CD4-positive, alpha-beta T cell treated with Interleukin-21 for 1 hour (primary cell): ENCODE results near the gene MLH3.
A peak's percentile ranks its signal among the peaks of the same experiment; 100 is the strongest.

ENCODE experiments used
- DNase-seq: peaks from one replicate; pipeline ENCODE4 v3.0.0-alpha.2; 2020

MLH3 gene

GRCh38 chr14:75064205-75064567, 12.9 kb upstream of the MLH3 start:
- no peak for DNase-seq

GRCh38 chr14:75063491-75064204, 12.4 kb upstream of the MLH3 start, which contains the start of gene ACYP1:
Gene ACYP1 (minus strand): TSS chr14:75064024. CDS start chr14:75063553, 471 bp downstream.
- DNase-seq = peak; percentile 92

DNA sequence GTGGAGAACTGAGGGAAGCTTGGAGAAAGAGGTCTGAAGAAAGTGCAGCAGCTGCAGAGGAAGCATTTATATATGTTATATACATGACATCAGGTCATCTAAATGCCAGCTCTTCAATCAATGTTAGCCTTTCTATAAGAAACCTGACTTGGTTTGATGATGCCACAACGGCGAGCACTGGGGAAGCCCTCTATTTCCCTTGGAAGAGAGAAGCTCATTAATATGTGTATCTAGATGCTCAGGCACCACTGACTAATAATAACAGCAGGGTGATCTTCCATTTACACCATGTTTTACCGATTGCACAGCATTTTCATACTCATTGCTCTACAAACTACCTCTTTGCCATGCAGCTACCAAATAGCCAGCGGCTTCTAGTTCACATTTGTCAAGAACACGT, 11.7 kb upstream of the MLH3 start:
- no peak for DNase-seq

- DNase-seq = no peak
Observed at GRCh38 chr14:75060420-75060819, 9.2 kb upstream of the MLH3 start.

GRCh38 chr14:75059642-75060041, 8.4 kb upstream of the MLH3 start:
- no peak for DNase-seq

DNA sequence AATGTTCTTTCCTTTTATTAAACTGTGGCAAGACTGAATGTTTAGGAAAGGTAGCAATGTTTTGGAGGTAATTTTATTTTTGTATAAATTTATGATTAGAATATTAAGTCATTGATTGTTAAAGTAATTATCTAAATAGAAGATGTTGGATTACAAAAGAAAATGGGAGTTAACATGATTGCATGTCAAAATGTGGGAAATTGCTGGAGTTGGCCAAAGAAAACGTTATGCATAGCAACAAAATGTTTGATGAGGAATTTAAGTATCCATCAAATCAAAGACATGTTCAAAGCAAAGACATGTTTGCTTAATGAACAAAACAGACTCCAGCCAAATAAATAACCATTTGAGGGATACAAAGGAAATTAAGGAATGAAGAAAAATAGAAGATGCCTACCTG, 3.2 kb upstream of the MLH3 start:
- DNase-seq = no peak

- DNase-seq = no peak
Observed at GRCh38 chr14:75053396-75054291, 2.4 kb upstream of the MLH3 start.

GRCh38 chr14:75051556-75051899, 261 bp upstream of the MLH3 start:
- no peak for DNase-seq

DNA sequence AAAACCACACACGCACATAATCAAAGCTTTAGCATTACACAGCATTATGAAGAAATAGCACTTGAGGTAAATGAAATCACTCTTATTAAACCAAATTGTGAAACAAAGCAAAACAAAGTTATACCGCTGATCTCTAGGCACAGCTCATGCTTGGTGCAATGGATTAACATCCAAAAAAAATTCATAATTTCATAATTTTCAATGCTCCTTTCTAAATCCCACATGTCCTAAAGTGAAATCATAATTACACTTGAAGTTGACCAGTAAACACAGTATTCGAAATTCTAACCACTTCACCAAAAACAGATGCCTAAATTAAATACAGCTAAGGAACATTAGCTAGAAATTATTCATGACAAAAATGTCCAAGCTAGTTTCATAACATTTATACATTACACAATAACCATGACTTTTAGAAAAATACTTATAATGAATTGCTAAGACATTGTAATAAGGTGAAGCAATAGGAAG, 1.5 kb downstream of the MLH3 start:
- DNase-seq = no peak

DNA sequence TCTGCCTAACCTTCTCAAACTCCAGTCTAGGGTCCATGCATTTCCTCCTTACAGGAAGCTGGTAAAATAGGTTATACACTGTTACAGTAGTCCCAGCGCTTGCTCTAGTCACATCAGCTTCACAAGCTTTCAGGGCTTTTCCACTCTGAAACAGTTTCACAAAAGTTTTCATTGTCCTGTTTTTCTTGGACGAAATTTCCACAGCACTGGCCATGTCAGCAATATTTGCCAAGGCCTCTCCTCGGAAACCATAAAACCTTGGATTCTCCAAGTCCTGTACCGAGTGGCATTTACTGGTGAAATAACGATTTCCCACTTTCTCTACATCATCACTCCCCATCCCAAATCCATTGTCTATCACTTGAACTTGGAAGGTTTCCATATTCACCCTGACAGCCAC, 2.1 kb downstream of the MLH3 start:
- no peak for DNase-seq

DNA sequence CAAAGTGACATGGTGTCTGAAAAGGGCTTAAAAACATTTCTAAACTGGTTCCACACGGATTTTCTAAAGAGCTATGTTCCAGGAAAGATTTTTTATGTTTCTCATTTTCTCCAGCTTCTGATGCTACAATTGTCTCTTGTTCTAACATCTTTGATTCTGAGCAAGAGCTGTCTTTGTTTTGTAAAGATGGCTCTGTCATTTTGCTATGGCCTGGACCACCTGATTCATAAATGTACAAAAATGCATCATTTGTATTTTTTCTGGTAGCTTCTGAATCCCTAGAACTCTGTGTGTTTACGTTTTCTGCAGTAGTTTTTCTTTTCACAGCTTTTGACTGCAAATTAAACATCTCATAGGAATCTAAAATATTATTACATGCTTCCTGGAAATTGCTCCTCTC, 3.2 kb downstream of the MLH3 start:
- no peak for DNase-seq

DNA sequence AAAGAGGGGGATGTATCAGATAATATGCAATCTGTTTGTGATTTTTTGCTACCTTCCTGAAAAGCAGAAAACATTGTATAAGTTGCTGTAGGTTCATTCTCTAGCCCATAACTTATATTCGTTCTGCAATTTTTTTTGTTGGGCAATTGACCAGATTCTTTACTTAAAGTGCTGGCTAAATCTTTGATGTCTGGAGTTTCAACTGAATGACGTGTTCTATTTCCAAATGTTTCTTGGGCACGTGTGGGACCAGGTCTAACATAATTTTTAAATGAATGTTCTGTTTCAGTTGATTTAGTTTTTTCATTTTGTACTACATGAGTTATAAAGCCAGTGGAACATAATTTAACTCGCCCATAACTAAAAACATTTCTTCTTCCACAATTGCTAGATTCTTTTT, 3.8 kb downstream of the MLH3 start:
- DNase-seq = no peak

DNA sequence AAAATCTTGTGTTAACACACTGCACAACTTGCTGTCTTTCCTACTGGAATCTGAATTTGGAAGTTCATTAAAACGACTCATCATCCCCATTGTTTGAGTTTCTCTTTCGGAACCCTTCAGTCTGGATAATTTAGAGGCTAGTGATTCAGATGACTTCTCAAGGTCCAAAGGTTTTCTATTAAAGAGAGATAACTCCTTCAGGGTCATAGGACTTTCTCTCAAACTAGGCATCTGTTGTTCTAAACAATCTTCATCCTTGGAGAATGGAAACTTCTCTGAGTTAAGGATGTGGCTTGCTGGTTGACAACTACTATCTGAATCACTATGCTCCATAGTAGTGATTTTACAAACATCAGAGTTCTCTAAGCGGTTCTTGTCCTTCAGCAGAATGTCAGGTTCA, 4.4 kb downstream of the MLH3 start:
- no peak for DNase-seq

GRCh38 chr14:75046275-75046674, 5.0 kb downstream of the MLH3 start:
- DNase-seq = no peak

DNA sequence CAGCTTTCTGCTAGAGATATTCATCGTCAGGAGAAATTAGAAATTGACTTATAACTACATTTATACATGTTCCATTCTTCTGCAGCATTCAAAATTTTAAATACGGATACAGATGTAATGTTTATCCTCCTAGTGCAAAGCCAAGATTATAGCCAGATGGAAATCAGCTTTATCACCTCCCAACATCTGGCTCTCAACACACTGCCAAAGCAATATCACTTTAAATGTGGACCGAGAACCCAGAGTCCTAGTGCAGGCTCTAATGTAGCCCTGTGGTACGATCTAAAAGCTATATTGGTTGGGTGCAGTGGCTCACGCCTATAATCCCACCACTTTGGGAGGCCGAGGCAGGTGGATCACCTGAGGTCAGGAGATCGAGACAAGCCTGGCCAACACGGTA, 6.5 kb downstream of the MLH3 start:
- DNase-seq = no peak

- no peak for DNase-seq
Observed at GRCh38 chr14:75044322-75044721, 6.9 kb downstream of the MLH3 start.

DNA sequence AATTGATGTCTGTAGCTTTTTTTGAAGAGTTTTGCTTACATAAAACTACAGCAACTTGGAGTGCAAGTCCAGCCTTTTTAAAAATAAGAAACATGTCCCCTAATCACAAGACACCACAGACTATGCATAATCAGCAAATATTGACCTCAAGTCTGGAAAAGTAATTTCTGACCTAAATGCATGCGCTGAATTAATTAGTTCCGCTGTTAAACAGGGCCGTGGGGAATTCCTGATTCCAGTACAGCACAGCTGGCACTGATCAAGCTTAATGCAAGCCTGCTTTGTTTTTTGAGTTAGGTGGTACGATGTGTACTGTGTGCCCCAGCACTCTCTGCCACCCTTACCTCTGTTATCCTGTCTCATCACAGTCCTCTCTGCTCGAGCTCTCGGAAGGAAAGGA, 9.2 kb downstream of the MLH3 start:
- no peak for DNase-seq

DNA sequence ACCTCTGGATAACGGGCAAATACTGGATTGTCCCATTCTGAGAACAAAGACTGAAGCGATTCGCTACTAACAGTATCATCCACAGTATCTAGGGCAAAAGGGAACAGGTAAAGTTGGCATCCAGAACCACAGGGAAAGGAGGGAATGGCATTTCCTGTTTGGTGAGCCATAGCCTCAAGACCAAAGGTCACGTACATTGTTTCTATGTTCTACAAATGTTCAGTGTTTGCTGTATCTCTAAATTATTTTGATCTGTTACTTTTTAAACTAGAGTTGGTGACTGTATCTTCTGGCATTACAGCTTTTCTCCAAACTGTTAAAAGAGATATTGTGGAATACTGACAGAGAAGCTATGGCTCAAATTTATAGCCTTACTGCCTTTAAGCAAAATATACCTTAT, 9.7 kb downstream of the MLH3 start:
- DNase-seq = no peak

DNA sequence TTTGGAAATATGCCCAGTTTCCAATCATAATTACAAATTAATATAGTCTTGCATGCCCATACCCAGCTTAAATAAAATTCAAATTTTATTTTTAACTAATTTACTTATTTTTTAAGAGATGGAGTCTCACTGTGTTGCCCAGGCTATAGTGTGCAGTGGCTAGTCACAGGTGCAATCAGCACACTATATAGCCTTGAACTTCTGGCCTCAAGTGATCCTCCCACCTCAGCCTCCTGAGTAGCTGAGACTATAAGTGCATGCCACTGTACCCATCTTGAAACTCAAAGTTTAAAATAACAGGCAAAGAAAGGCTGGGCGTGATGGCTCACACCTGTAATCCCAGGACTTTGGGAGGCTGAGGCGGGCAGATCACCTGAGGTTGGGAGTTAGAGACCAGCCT, 10.3 kb downstream of the MLH3 start:
- DNase-seq = no peak

DNA sequence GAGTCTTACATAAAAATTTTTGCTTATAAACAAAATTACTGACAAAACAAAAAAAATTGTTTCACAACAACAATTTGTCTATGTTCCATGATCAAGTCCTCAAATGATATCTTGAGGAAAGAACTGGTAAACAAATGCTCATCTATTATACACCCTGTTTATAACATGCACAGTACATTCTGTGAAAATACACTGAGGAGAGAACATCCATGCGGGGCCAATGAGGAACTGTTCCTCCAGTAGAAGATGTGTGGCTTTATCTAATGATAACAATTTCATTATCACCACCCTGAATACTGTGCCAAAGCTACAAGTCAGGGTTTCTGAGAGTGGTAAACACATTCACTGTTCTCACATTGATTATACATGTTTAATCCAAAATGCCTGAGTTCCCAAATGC, 10.8 kb downstream of the MLH3 start:
- no peak for DNase-seq

GRCh38 chr14:75032939-75033338, 18.3 kb downstream of the MLH3 start:
- no peak for DNase-seq

- no peak for DNase-seq
Observed at GRCh38 chr14:75030147-75030546, 21.1 kb downstream of the MLH3 start.

GRCh38 chr14:75025876-75026275, 25.4 kb downstream of the MLH3 start:
- no peak for DNase-seq

DNA sequence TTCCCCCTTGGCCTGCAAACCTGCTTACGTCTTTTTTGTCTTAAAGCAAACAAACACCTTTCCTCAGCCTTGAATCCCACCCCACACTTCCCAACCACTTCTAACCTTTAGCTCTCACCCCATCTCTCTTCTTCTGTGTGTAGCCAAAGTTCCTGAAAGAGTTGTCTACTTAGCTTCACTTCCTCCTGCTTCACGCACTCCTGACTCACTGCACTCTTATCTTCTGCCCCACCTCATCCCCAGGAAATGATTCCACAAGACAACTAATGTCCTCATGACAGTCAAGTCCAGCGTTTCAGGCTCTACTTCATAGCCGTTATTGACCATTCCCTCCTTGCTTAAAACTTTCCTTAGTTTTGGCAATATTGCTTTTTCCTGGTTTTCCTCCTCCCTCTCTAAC, 26.2 kb downstream of the MLH3 start:
- DNase-seq = no peak

DNA sequence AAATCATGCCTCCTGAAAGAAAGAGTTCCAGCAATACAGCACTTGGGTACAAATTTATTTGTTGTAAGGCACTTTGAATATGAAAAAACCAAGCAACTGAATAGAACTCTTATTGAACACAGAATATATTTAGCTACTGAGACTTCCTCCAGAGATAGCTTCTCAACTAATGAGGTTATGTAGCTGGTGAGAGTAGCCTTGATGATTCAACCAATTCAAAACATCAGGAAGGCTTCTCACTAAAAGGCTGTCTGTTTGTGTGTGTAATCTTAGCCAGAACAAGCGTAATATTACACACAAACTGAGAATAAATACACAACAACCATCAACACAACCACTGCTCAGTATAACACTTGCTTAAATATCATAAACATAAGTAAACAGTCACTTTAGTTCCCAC, 28.2 kb downstream of the MLH3 start:
- DNase-seq = no peak
